GM21529 (cell line): ENCODE measurements around the gene COL16A1.
"Not testable (repeated sequence)": the region's sequence is repeated elsewhere in the genome, so short reads cannot be mapped to it uniquely, and the experiment has no call there.

ENCODE experiments used
- ATAC-seq: cut with Tn5 transposase; IDR thresholded peaks from one replicate; pipeline ENCODE4 v1.9.1; 2021; ENCODE audit not compliant: unreplicated experiment

Gene COL16A1

GRCh38 chr1:31707059-31707600 is 3.3 kb upstream of the COL16A1 start:
- ATAC-seq: not testable (repeated sequence)

GRCh38 chr1:31706384-31707058 is 2.7 kb upstream of the COL16A1 start:
- ATAC-seq: no peak

- no peak for ATAC-seq
These were observed 1.5 kb upstream of the COL16A1 start for GRCh38 chr1:31705080-31705866.

GRCh38 chr1:31704271-31705079 is 658 bp upstream of the COL16A1 start:
- ATAC-seq: no peak

GRCh38 chr1:31702836-31703404 is 897 bp downstream of the COL16A1 start:
- no peak for ATAC-seq

- no peak for ATAC-seq
These were observed 2.6 kb downstream of the COL16A1 start for GRCh38 chr1:31701091-31701736.

GRCh38 chr1:31700468-31701090 is 3.2 kb downstream of the COL16A1 start:
- ATAC-seq: no peak

GRCh38 chr1:31699341-31699891 is 4.4 kb downstream of the COL16A1 start:
- ATAC-seq: no peak

GRCh38 chr1:31697369-31697984 is 6.3 kb downstream of the COL16A1 start:
- ATAC-seq: no peak

GRCh38 chr1:31696242-31696641 is 7.6 kb downstream of the COL16A1 start:
- ATAC-seq: no peak

- ATAC-seq: no peak
These were observed 8.5 kb downstream of the COL16A1 start for GRCh38 chr1:31695327-31695726.

GRCh38 chr1:31694964-31695313 is 8.9 kb downstream of the COL16A1 start:
- ATAC-seq: no peak

GRCh38 chr1:31694069-31694963 is 9.5 kb downstream of the COL16A1 start:
- no peak for ATAC-seq

- no peak for ATAC-seq
These were observed 10.6 kb downstream of the COL16A1 start for GRCh38 chr1:31693231-31693630.

- ATAC-seq: no peak
These were observed 11.9 kb downstream of the COL16A1 start for GRCh38 chr1:31691951-31692350.

- no peak for ATAC-seq
These were observed 12.4 kb downstream of the COL16A1 start for GRCh38 chr1:31691446-31691845.

GRCh38 chr1:31690921-31691320 is 12.9 kb downstream of the COL16A1 start:
- no peak for ATAC-seq

- ATAC-seq: no peak
These were observed 14.0 kb downstream of the COL16A1 start for GRCh38 chr1:31689854-31690253.
